ENCODE results near the gene DNAH2.

- TF ChIP-seq CTCF (IDR thresholded peaks at IDR 0.05) (no peak), POLR2A (IDR thresholded peaks at IDR 0.05) (no peak), POLR2AphosphoS5 (IDR thresholded peaks at IDR 0.05) (no peak)
These were observed 15.9 kb upstream of the DNAH2 start for GRCh38 chr17:7701681-7702080.

Data from breast epithelium (tissue), 3 donors.